K562 (cell line): Measurements from ENCODE around the gene PIK3CD. TPM values are rescaled to one million over a fixed set of nuclear protein-coding genes. Genes with fewer than 3 reads are reported as not detected.
A peak's percentile ranks its signal among the peaks of the same experiment; 100 is the strongest.

ENCODE experiments used
- ATAC-seq: fragments of 200-7000 bp; cut with Tn5 transposase; 3 replicates; pipeline ENCODE4 v1.9.1; 2020; ENCODE audit warnings: moderate library complexity
- BruUV-seq: library from RNA; stranded (reverse); fragments of 400-500 nt; replicated peaks from 2 replicates; lab custom pipeline; 2021; lab: Mats Ljungman, UMichigan
- CTCF ChIA-PET: fragments of 300-600 bp; formaldehyde crosslinking; extraction: SDS; loops from one replicate; lab custom pipeline; 2021; ENCODE audit warnings: low intra/inter-chr PET ratio; lab: Yijun Ruan, JAX
- POLR2A ChIA-PET: fragments of 300-600, 350-650 bp; sonication (Branson Sonifier 250); formaldehyde crosslinking; extraction: SDS; loops from one replicate; lab custom pipeline; 2021; ENCODE audit warnings: antibody characterized with exemption, inconsistent platforms; lab: Yijun Ruan, JAX
- DNase-seq, 4 experiments: peaks; one replicate each; pipeline versions ENCODE4 v3.0.0 to v3.0.0-alpha.2; 2011 to 2018; ENCODE audit warnings: low spot score in 3 of 4, mixed read lengths in 3 of 4; ENCODE audit errors: extremely low read depth in 1 of 4
- FAIRE-seq: peaks from 2 replicates; lab custom pipeline; 2011; peaks lifted over from hg19 to GRCh38; lab: Jason Lieb, UNC
- H2AFZ ChIP-seq: 2 replicates; pipeline ENCODE4 v1.6.0; 2011; ENCODE audit warnings: low read depth, low read length, control low read depth, inconsistent platforms
- H3K27ac ChIP-seq: fragments of 200-600 bp; 3 replicates; pipeline ENCODE4 v1.8.0; 2011; ENCODE audit warnings: low read depth, mild to moderate bottlenecking, control low read depth, inconsistent platforms, low read length, moderate library complexity, mixed read lengths; ENCODE audit errors: extremely low read depth
- H3K27me3 ChIP-seq, 2 experiments: fragments of 300-600 bp in 1 of 2; 2 replicates in 1 of 2; 3 replicates in 1 of 2; pipeline versions ENCODE4 v1.6.0 to v1.8.0; 2011; ENCODE audit warnings: inconsistent platforms in 2 of 2, low read length in 2 of 2, mild to moderate bottlenecking in 1 of 2, mixed read lengths in 1 of 2, moderate library complexity in 1 of 2; ENCODE audit not compliant: control insufficient read depth in 2 of 2, insufficient read depth in 2 of 2
- H3K36me3 ChIP-seq: fragments of 300-600 bp; 3 replicates; pipeline ENCODE4 v1.8.0; 2011; ENCODE audit warnings: mild to moderate bottlenecking, low read length, inconsistent platforms; ENCODE audit not compliant: control insufficient read depth, insufficient read depth
- H3K4me1 ChIP-seq, 2 experiments: fragments of 200-600 bp in 1 of 2; replicated peaks in 1 of 2; 2 replicates in 1 of 2; 3 replicates in 1 of 2; pipeline versions ENCODE4 v1.5.1 to v1.8.0; 2011; ENCODE audit warnings: inconsistent platforms in 2 of 2, low read length in 2 of 2, mild to moderate bottlenecking in 1 of 2, mixed read lengths in 1 of 2, moderate library complexity in 1 of 2; ENCODE audit not compliant: control insufficient read depth in 2 of 2, insufficient read depth in 2 of 2
- H3K4me2 ChIP-seq: 2 replicates; pipeline ENCODE4 v1.6.1; 2011; ENCODE audit warnings: low read length, control low read depth, inconsistent platforms, mixed read lengths; ENCODE audit not compliant: insufficient read depth
- H3K4me3 ChIP-seq: fragments of 200-600 bp; sonication (generic), shearing (Covaris generic); 2 replicates; pipeline ENCODE4 v1.5.1; 2016; ENCODE audit warnings: control low read depth, inconsistent platforms
- H3K79me2 ChIP-seq: fragments of 200-600 bp; 3 replicates; pipeline ENCODE4 v1.8.0; 2011; ENCODE audit warnings: low read length, inconsistent platforms; ENCODE audit not compliant: control insufficient read depth, insufficient read depth
- H3K9ac ChIP-seq, 2 experiments: 2 replicates each; pipeline versions ENCODE4 v1.6.0 to v1.6.1; 2011; ENCODE audit warnings: low read depth in 2 of 2, low read length in 2 of 2, control low read depth in 1 of 2, inconsistent platforms in 1 of 2, mild to moderate bottlenecking in 1 of 2, mixed read lengths in 1 of 2; ENCODE audit not compliant: insufficient read depth in 1 of 2
- H3K9me1 ChIP-seq: one replicate; pipeline ENCODE4 v1.6.0; 2011; ENCODE audit warnings: inconsistent platforms, mild to moderate bottlenecking, low read length, moderate library complexity; ENCODE audit not compliant: control insufficient read depth, insufficient read depth
- H3K9me3 ChIP-seq: replicated peaks from 2 replicates; pipeline ENCODE4 v1.5.1; 2011; ENCODE audit warnings: low read depth, low read length, inconsistent platforms; ENCODE audit not compliant: control insufficient read depth, insufficient read depth
- H4K20me1 ChIP-seq: replicated peaks from 2 replicates; pipeline ENCODE4 v1.6.1; 2011; ENCODE audit warnings: low read length, inconsistent platforms, mixed read lengths; ENCODE audit not compliant: control insufficient read depth, insufficient read depth
- CC2D1A ChIP-seq: fragments of 450-650 bp; IDR thresholded peaks from 2 replicates; pipeline ENCODE4 v1.6.1; 2017; ENCODE audit warnings: mild to moderate bottlenecking
- FIP1L1 ChIP-seq: fragments of 200-400 bp; formaldehyde crosslinking; IDR thresholded peaks from 2 replicates; pipeline ENCODE4 v1.6.1; 2018; ENCODE audit warnings: mild to moderate bottlenecking, low read depth, low read length; ENCODE audit not compliant: poor library complexity, severe bottlenecking
- POLR3G ChIP-seq: IDR thresholded peaks from 2 replicates; pipeline ENCODE4 v1.6.1; 2011; ENCODE audit not compliant: insufficient read length, insufficient replicate concordance; ENCODE audit errors: extremely low read depth
- ZNF121 ChIP-seq: sonication (generic); formaldehyde crosslinking; conservative IDR thresholded peaks from 2 replicates; pipeline ENCODE4 v1.8.0; 2022; ENCODE audit warnings: missing genetic modification reagents
- WGBS: fragments of 100-300 bp; shearing (Covaris generic); methylation state at CpG from one replicate; pipeline ENCODE4 v1.1.6; 2016; ENCODE audit warnings: low coverage, mixed read lengths; ENCODE audit not compliant: insufficient coverage; ENCODE audit errors: missing lambda C conversion rate; 5-methylcytosine and 5-hydroxymethylcytosine counted together
- in situ Hi-C: fragments of 300-500 bp; cut with MboI; formaldehyde crosslinking; loops from 4 replicates; pipeline ENCODE4 v1.15.0; 2018; ENCODE audit warnings: inconsistent platforms, mixed read lengths
- intact Hi-C: fragments of 100-400 bp; cut with micrococcal nuclease; formaldehyde crosslinking; loops from 2 replicates; pipeline ENCODE4 v1.14.2; 2022
- polyA plus RNA-seq, 8 experiments: library from polyadenylated mRNA; depleted of rRNA in 4 of 8; stranded (reverse) in 5 of 8; unstranded in 3 of 8; fragments of >200 nt; fragmentation: Nextera tagmentation in 2 of 8; fragmentation: Illumina TruSeq in 1 of 8; extraction: Ambion mirVana in 2 of 8; extraction: Trizol in 1 of 8; gene quantifications; 2 replicates each; pipeline versions ENCODE4 v1.2.1 to v1.2.3, GENCODE V29; 2011 to 2014; ENCODE audit warnings: inconsistent platforms in 1 of 8, missing spikeins in 1 of 8
- total RNA-seq, 7 experiments: library from RNA; depleted of rRNA in 6 of 7; stranded (reverse); fragments of >200 nt in 6 of 7; fragmentation: Illumina TruSeq in 2 of 7; extraction: Trizol in 2 of 7; gene quantifications; 2 replicates each; pipeline versions ENCODE4 v1.2.1 to v1.2.3, GENCODE V29; 2011 to 2021; ENCODE audit warnings: low replicate concordance in 1 of 7
- TF ChIP-seq, protein P1 (sequence below): fragments of 450-650 bp; IDR thresholded peaks from 2 replicates; pipeline ENCODE4 v1.6.1; 2017; ENCODE audit warnings: antibody characterized with exemption

PIK3CD gene
- total and polyA plus RNA-seq, 9 of the 15 experiments (the other 6 are each of a cell fraction or from before 2014, with no cell fraction given), result 1.8 to 20.8 (median 7.2) TPM

GRCh38 chr1:9710037-9710436 is 58.5 kb downstream of the PIK3CD start (continued):
- TF ChIP-seq, protein P1, sequence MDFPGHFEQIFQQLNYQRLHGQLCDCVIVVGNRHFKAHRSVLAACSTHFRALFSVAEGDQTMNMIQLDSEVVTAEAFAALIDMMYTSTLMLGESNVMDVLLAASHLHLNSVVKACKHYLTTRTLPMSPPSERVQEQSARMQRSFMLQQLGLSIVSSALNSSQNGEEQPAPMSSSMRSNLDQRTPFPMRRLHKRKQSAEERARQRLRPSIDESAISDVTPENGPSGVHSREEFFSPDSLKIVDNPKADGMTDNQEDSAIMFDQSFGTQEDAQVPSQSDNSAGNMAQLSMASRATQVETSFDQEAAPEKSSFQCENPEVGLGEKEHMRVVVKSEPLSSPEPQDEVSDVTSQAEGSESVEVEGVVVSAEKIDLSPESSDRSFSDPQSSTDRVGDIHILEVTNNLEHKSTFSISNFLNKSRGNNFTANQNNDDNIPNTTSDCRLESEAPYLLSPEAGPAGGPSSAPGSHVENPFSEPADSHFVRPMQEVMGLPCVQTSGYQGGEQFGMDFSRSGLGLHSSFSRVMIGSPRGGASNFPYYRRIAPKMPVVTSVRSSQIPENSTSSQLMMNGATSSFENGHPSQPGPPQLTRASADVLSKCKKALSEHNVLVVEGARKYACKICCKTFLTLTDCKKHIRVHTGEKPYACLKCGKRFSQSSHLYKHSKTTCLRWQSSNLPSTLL, result no peak
- TF ChIP-seq POLR3G, result no peak
- no peak for TF ChIP-seq CC2D1A
- TF ChIP-seq, all 486 proteins: peak for 0

DNA sequence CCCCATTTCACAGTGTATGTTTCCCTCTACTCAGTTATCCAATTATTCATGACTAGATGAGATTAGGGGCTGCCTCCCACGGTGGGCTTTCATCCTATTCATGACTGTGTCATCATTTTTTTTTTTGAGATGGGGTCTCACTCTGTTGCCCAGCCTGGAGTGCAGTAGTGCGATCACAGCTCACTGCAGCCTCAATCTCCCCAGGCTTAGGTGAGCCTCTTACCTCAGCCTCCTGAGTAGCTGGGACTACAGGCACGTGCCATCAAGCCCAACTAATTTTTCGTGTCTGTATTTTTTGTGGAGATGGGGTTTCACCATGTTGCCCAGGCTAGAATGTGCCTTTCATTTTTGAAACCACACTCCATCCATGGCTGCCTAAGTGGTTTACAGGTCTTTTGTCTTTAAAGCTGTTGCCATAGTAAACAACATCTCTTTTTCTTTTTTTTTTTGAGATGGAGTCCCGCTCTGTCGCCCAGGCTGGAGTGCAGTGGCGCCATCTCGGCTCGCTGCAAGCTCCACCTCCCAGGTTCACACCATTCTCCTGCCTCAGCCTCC is 60.0 kb downstream of the PIK3CD start:
- H2AFZ ChIP-seq, result no peak overlapping the region
- peaks cover 9% of the 10 kb centered on the region; the same call in 2 of the 3 replicates for H3K36me3 ChIP-seq
- H3K9me1 ChIP-seq, result no peaks in the 10 kb centered on the region
- no peak overlapping the region for H3K4me3 ChIP-seq
- BruUV-seq, result no TSS peak
- in situ Hi-C loops (no loop called here), intact Hi-C loops (no loop called here)
- TF ChIP-seq ZNF121 (CRISPR knock-in tag) (peak; percentile 97), FIP1L1 (no peak)
- DNase-seq, result no peak
- H3K27me3 ChIP-seq, result no peaks in the 10 kb centered on the region
- WGBS, result 70% methylated on average over 9 of the region's 9 CpGs
- no peak for ATAC-seq
- no peak for FAIRE-seq
- no peak overlapping the region for H3K9ac ChIP-seq
- no peak overlapping the region for H3K27ac ChIP-seq
- H3K9me3 ChIP-seq, result no peaks in the 10 kb centered on the region
- ChIA-PET CTCF (no interaction called here), POLR2A (interaction anchor here (0.5 to 0.7 kb wide), 3 partner anchors 40 to 968 kb away, joined by 3 to 4 read pairs (median 3); no protein-coding TSS in a partner anchor)
- H4K20me1 ChIP-seq, result no peaks in the 10 kb centered on the region
- H3K4me2 ChIP-seq, result no peak overlapping the region
- peaks cover 7% of the 10 kb centered on the region for H3K79me2 ChIP-seq
- H3K4me1 ChIP-seq, result peaks cover 28 to 40% of the 10 kb centered on the region in 2 experiments
